GM18520 (cell line): ENCODE data around the gene MMP2.

Source experiments
- ATAC-seq: cut with Tn5 transposase; IDR thresholded peaks from one replicate; pipeline ENCODE4 v1.9.1; 2021; ENCODE audit not compliant: unreplicated experiment

Gene MMP2

DNA sequence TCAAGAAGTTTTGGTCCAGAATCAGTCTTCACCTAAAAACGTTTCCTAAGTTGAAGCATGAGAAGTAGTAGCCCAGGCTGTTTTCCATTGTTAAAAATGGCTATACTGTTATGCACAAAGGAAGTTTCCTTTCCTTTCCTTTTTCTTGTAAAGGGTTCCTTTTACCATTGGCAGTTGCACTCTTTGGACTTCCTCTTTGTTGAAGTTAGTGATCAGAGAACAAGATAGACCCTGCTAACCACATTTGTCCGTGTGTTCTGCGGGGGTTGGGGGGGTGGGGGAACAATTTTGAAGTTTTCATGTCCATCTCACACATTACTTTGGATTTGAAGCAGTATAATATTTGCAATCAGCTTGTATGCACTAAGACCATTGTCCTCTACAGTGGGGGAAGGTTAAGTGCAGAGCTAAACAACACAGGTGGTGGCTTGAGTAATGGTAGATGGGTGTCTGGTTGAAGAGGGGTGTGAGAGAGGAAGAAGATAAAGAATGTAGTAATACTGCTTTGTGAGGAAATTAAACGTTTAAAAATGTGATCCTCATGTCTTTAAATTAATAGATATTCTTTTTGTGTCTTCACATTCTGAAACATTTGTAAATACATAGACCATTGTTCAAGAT is 31.3 kb downstream of the MMP2 start:
- no peak for ATAC-seq

DNA sequence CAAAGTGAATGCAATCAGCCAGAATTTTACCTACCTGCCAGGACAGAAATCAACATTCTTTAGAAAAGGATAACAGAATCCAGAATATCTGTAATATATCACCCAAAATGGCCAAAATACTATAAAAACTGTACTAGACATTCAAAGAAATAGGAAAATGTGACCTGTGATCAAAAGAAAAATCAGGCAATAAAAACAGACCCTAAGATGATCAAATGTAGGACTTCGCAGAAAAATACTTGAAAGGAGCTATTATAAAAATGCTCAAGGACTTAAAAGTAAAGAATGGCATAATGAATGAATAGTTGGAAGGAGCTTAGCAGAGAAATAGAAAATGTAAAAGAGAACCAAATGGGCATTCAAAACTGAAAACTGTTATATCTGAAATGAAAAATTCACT is 33.9 kb downstream of the MMP2 start:
- no peak for ATAC-seq

DNA sequence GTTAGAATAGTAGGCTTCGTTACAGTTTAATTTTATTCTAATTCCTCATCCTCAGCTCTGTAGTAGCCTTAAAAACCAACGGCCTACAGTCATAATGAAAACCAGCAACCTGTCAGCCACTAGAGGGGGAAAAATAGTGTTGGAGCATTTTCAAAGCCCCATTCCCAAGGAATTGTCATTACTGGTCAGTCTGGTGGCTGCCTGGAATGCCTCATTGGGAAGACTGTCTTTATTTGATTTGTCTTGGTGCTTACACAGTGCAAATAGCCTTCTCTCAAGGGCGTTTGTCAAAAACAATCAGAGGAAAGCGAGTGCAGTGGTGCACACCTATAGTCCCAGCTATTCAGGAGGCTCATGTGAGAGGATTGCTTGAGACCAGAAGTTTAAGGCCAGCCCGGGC is 34.6 kb downstream of the MMP2 start:
- no peak for ATAC-seq

DNA sequence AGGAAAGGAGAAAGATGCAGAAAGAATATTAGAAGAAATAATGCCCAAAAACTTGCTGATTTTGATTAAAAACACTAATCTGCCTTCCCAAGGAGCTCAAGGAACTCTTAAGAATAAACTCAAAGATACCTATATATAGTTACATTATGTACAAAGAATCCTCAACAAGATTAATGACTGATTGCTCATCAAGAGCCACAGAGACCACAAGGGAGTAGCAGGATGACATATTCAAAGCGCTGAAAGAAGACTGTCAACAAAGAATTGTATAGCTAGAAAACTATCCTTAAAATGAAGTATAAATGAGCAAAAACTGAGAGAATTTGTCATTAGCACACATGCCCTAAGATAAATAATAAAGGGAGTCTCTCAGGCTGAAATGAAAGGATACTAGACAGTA is 36.1 kb downstream of the MMP2 start:
- no peak for ATAC-seq

DNA sequence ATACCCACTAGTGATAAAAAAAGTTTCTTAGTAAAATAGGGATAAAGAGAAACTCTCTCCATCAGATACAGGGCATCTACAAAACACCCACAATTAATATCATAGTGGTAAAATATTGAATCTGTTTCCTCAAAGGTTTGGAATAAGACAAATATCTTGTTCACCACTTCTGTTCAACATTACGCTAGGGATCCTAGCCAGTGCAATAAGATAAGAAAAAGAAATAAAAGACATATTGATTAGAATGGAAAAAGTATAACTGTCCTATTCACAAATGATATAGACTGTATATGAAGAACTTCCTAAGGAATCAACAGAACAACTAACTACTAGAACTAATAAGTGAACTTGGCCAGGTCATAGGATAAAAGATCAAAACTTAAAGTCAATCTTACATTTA is 42.8 kb downstream of the MMP2 start:
- no peak for ATAC-seq

DNA sequence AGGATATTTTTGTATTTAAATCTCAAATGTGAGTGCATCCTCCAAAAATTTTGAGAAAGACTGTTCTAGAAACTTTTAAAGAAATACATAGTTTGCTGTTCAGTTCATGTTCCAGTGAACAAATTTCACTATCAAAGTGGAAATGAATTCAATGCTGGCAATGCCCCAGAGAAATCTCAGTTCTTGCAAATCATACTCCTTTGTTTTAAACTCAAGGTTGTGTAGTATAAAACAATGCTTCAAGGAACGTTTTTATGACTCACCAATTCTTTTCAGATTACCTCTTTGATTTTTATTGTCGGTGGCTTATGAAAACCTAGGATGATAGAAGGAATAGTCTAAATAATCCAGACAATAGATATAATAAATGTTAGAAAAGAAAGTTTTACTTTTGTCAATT is 47.4 kb downstream of the MMP2 start:
- ATAC-seq = no peak

DNA sequence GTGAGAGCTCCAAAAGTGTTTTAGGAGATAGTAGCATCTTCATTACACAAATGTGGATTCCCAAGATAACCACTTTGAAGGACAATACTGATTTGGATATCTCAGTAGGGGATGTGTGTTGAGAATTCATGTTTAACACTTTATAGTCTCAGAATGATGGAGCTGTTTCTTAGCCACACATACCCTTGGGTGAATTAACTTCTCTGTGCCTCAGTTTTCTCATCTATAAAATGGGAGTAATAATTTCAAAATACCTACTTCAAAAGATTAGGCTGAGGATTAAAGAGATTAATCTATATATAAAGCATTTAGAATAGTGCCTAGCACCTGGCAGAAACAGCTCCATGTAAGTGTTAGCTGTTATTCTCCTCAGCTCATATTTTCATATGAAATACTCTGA is 48.9 kb downstream of the MMP2 start:
- ATAC-seq = no peak

DNA sequence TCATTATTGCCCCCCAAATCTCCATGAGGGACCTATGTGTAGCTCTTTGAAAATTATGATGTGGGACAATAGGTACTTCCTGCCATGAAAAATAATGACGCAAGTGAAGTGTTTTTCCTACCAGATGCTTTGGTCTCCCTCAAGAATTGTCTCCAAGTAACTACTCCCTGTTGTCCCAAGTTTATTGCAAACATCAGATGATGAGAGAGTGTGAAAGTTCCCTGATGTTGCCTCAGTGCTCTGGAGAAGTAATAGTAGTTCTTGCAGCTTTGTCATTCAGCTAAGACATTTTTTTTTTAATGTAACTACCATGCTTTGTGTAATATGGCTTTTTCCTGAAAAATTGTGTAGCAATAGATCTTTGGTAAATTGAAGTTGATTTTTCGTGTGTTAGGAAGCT is 50.0 kb downstream of the MMP2 start:
- no peak for ATAC-seq

DNA sequence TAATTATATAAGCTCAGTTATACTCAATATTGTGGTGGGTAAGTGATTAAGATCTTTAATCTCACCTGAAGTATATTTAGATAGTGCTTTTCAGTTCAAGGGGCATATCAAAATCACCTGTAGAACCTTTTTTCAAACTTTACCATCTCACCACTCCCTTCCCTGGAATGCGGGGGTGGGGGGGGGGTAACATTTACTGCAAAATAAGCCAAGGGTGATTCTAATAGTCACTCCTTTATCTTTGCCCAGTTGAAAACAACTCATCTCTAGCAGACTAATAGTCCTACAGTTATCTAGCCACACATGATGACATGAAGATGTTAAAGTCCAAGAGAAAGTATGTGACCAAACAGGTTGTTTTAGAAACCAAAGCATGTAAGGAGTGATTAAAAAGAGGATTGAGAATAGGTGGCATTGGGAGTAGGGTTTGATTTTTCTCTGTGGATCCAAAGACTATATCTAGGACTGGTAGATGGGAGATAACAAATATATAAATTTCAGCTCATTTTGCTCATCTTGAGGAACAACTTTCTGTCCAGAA is 51.4 kb downstream of the MMP2 start:
- no peak for ATAC-seq

DNA sequence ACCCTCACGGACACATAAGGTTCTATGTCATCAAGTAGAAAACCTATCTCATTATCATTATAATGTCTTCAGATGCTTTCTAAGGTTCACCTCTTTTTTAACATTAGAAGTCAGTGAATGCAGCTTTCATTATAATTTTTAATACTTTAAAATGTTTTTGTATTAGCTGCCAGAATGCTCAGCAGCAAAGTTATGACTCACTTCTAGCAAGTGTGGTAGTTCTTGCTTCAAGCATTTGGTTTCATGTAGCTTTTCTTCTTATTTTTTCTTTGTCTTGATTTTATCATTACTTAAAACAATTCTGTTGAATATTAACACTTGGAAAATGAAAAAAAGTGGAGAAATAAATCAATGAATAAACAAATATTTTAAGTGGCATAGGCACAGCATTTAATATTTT is 53.2 kb downstream of the MMP2 start:
- no peak for ATAC-seq

DNA sequence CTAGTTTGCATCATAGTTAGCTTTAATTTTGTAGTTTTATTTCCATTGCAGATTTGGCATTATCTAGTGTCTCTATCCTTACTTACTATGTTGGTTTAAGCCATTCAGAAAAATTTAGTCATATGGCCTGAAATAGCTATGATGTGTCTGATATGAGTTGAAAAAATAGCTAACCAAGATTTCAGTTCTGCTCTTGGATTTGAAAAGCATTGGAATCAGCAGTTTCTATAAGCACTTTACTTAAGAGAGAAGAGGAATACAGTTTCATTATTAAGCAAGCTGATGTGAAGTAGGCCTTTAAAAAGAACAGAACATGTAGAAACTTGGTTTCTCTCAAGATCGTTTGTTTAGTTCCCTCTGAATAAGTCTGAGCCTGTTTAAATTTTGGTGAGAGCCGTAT is 55.8 kb downstream of the MMP2 start:
- ATAC-seq = no peak

DNA sequence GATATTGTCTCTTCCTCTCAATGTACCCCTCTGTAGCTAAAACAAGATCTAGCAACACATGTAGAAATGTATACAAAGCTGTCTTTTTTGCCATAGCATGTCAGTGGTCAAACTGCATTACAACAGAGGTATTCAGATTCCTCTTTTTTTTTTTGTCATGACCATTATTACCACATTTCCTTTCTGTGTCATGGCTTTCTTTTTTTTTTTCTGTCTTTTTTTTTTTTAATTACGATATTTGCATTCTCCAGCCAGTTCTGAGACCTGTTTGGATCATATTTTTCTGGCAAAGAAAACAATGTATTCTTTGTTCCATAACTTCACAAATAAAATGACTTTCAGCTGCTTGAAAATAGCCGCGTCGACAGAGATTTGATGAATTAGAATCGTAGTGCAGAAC is 60.1 kb downstream of the MMP2 start:
- no peak for ATAC-seq

DNA sequence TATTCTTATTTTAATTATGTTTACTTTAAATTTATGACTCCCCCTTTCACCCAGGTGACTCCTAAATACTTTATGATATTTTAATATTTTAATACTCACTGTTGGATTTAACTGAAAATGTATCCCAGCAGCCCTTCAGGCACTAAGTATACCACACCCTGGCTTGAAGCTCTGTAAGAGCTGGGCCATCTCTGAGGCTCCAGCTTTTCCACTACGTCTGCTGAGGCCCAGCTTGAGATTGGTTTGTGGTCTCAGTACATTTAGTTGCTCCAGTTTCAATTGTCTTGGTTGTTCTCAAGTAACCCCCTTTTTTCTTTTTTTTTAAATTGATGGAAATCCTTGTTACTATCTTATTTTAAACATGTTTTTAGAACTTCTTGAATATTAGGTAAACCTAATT is 60.5 kb downstream of the MMP2 start:
- ATAC-seq = no peak

DNA sequence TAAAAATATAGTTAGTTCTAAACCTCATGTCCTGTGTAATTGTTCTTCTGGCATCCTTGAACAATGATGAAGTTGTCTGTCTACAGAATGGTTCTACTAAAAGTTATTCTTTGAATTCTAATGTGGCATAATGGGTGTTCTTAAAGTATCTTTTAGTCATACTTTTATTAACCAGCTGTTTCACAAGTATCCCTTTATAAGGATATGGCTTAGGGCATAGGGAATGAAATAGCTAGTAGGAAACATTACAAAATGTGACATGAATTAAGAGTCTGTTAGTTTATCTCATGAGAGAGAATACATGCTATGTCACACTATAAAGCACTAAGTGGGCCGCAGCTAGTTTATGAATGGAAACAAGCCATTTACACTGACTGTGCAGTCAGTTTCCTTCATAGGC is 61.2 kb downstream of the MMP2 start:
- no peak for ATAC-seq

DNA sequence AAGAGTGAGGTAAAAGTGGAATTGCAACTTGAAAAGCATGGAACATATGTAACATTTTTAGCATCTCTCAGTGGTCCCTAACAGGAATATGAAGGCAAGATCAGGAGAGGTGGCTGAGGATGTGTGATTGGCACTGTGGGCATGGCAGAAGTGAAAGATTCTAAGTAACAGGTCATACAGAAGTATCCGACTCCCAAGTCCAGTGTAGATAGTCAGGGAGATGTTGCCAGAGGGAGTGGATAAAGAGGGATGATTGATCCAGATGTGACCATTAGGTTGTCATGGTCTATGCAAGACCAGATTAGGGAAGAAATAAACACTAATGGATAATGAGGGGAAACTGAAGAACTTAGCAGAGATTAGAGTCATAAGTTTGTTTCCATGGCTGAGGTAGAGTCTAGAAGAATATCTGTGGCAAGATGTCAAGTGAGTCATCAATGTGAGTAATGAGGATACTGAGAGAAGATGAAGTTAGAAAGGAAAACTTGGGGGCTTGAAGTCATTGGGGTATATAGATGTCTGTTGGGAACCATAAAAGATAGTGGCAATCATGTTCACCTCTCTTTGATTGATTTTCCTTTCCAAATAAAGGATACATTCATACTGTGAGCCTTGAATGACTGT is 63.6 kb downstream of the MMP2 start:
- ATAC-seq = no peak

DNA sequence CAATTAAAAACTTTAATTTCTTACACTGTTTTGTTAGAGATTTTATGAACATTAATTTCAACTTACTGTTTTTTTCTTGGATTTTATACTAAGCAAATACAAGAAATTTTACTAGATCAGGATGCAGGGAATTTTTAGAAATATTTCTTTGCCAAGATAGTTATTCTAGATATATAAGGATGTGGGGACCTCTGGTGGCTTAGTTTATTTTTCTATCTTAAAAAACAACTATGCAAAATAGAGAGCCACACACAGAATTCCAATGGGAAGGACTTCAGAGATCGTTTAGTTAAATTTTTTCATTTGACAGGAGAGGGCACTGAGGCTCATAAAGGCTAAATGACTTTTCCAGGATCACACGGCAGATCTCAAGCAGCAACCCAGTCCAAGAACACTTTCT is 64.5 kb downstream of the MMP2 start:
- no peak for ATAC-seq

DNA sequence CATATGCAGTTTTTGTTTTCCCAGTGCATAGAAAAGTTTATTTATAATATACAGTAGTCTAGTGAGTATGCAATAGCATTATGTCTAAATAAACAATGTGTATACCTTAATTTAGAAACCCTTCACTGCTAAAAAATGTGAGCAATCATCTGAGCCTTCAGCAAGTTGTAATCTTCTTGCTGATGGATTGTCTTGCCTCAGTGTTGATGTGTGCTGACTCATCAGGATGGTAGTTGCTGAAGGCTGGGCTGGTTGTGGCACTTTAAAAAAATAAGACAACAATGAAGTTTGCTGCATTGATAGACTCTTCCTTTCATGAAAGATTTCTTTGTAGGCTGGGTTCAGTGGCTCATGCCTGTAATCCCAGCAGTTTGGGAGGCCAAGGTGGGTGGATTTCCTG is 73.6 kb downstream of the MMP2 start:
- ATAC-seq = no peak

DNA sequence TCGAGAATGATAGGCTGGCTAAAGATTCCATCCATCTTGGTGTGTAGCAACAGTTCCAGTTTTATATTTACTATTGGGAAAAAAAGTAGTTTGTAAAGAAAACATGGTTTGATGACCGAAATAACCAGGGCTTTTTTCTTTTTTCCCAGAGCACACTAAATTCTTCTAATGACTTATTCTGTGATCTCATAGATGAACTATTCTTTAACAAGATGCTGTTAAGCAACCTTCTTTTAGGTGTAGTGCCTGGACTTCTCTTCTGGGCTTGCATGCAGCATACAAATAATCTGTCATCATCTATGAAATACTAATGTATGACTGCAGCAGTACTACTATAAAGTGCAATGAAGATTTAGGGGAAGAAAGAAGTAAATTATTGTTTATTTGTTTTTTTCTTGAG is 76.4 kb downstream of the MMP2 start:
- no peak for ATAC-seq
